HG03442 (cell line): Measurements from ENCODE around the gene ACTR2.
A peak's percentile ranks its signal among the peaks of the same experiment; 100 is the strongest.
"Not testable (repeated sequence)": the region's sequence is repeated elsewhere in the genome, so short reads cannot be mapped to it uniquely, and the experiment has no call there.

Source experiments
- ATAC-seq: cut with Tn5 transposase; IDR thresholded peaks from one replicate; pipeline ENCODE4 v1.9.1; 2021; ENCODE audit warnings: mild to moderate bottlenecking, moderate library complexity; ENCODE audit not compliant: unreplicated experiment

ACTR2 gene

DNA sequence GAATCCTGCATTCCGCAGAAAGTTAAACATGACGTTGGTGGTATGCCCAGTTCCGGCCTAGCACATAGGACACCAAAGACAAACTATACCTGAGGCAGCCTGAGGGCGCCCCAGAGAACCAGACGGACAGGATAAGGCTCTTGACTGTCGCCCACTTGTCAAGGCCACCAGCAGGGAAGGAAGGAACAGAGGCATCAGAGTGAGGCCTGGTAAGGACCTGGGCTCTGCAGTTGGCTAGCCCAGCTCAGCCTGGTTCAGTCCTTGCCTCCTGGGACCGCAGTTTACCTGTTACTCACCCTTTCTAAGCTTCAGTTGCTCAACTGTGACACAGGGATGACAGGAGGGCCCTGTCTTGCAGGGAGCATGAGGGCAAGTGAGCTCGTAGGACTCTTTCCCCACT lies 82.1 kb downstream of the ACTR2 start:
- no peak for ATAC-seq

DNA sequence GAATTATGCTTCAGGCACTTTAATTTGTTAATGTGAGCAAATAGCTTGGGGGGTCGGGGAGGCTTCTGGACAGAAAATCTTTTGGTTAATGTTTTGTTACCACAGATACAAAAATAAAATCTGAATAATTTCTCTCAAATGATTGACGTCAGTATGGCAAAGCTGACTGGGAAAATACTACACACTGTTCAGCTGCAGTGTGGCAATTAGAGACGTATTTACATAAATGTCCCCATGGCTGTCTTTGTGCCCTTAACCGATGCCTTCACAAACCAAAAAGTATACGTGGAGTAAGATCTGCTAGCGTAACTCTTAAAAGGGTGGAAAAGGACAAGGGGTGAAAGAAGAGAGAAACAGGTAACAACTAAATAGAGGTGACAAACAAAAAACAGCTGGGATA lies 83.4 kb downstream of the ACTR2 start:
- no peak for ATAC-seq

DNA sequence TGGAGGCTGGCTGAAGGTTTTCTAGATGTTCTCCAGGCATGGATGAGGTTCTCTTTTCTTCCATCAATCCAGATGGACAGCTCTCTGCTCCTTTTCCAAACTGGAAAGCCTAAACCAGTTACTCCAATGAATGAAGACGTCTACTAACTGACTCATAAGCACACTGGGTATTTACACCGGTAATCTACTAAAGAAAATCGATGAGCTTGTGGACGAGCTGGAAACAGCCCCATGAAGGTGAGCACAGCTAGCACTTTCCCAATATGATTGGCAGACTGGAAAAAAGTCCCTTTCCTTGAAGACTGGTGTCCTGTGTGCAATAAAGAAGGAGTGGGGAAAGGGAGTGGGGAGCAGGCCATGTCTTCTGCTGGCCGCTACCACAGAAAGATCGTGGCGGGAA lies 84.0 kb downstream of the ACTR2 start:
- no peak for ATAC-seq

DNA sequence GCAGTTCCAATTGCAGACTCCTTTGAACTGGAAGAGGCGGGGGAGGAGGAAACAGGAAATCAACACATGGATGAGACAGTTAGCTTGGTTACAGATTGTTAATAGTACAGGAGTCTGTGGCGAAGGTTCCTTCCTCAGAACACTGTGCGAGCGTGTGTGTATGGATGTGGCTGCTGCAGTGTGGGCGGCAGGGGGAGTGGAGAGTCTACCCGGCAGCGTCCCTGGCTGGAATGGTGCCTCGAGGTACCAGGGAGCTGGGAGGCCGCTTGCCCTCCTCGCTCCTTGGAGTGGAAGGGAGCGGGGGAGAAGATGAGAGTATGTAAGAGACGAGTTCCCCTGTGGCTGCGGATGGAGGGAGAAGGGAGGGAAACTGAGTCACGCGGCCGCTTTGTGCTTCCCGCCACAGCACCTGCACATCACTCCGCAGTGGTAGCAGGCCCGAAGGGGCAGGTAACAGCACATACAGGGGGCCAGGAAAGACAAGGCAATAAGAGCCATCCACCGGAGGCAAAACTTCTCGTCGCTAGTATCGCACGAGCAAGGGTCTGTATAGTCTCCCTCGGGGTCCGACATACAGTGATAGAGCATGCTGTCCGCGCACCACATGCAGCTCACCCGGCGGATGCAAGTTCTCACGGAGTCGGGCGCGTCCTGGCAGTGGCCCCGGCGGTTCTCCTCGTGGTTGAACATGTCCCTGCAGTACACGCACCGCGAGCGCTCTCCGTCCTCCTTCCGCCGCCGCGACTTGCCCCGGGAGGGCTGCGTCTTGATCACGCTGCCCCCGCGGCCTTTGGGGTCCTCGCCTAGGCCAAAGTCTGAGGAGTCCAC lies 85.7 kb downstream of the ACTR2 start:
- ATAC-seq, result no peak

DNA sequence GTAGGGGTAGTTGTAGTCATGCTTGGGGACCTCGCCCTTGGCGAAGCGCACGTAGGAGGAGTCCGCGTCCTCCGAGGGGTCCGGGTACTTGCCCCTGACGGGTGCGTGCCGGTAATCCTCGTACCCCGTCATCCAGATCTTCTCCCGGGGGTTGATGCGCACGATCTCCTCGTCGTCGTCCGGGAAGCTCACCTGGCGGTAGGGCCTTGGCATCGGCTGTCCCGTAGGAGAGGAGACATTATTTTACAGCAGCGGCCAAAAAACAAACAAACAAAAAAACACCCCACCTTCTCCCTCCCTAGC lies 86.3 kb downstream of the ACTR2 start:
- no peak for ATAC-seq

DNA sequence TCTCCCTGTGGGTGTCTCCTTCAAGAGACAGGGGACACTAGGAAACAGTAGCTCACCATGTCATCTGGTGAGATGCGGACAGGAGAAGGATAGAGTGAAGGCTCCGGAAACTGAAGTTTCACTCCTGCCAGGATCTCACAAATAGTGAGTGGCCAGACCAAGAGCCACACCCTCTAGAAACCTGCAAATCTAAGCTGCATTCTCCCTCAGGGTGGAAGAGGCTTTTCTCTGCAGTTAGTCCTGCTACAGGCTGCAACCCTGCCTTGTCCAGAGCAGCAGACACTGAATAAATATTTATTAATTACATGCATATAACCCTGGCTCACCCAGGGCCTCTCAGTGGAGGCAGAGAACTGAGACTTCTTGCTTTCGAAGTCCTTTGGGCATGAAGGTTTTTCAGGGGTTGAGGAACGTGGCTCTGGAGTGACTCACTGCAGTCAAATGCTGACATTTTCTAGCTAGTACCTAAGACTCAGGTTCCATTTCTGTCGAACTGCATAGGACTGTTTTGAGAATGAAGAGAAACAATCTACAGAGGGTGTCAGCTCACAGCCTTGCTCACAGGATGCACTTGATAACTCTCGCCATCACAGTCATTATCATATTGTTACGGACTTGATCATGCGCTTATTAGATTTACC lies 87.3 kb downstream of the ACTR2 start:
- ATAC-seq, result no peak

DNA sequence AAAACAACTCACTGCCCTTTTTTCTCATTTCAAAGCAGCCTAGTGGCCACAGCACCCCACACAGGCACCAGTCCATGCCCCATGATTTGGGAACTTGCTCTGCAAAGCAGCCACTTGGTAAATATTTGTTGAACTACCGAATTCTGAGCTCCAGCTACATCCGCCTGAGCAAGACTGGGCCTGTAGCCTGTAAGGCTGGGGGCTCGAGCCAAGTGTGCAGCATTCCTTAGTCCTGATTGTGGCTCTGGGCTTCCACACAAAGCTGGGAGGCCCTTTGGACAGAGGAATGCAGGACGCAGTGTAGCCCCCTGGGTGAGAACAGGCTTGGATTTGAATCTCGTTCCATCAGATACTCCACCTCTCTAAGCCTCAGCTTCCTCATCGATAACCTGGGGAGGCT lies 88.4 kb downstream of the ACTR2 start:
- no peak for ATAC-seq

DNA sequence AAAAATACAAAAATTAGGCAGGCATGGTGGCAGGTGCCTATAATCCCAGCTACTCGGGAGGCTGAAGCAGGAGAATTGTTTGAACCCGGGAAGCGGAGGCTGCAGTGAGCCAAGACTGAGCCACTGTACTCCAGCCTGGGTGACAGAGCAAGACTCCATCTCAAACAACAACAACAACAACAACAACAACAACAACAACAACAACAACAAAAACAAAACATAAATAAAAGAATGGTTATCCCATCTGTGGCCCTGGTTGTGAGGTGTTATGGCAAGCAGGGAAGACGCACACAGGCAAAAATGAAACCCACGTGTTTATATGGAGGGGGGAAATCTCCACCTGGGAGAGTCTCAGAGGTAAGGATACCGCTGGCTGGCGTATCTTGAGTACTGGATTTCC lies 89.7 kb downstream of the ACTR2 start:
- ATAC-seq, result not testable (repeated sequence)

DNA sequence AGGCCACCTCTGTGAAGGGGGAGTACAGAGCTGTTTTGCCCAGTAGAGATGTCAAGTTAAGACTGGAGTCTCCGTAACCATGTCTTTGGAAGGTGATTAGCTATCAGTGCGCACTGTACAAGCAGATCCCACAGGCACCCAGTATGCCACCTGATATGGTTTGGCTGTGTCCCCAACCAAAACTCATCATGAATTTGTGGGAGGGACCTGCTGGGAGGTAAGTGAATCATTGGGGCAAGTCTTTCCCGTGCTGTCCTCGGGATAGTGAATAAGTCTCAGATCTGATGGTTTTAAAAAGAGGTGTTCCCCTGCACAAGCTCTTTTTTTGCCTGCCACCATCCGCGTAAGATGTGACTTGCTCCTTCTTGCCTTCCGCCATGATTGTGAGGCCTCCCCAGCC lies 90.2 kb downstream of the ACTR2 start:
- ATAC-seq, result no peak

DNA sequence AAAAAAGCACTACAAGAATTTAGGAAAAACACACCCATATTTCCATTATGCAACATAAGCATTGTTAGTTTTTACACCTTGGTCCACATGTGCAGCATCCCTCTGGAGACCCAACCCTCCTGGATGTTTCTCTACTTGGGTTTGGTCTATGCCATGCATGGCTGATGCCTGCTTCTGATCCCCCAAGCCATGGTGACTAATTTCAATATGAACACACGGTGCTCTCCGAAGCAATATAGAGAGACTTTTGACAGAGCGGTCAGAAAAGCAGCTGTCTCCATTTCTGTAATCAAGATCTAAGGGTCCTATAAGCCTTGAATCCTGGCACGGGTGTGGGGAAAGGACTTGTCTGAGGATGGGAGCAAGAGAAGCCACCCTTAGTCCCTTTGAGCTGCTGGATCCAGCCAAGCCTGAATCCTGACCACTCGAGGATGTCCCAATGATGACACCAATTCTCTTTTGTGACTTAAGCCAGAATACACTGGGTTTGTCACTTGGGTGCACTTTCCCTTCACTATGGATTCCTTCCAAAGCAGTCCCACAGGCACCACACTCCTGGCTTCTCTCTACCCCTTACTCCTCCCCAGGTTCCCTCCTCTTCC lies 91.5 kb downstream of the ACTR2 start:
- ATAC-seq, result no peak

DNA sequence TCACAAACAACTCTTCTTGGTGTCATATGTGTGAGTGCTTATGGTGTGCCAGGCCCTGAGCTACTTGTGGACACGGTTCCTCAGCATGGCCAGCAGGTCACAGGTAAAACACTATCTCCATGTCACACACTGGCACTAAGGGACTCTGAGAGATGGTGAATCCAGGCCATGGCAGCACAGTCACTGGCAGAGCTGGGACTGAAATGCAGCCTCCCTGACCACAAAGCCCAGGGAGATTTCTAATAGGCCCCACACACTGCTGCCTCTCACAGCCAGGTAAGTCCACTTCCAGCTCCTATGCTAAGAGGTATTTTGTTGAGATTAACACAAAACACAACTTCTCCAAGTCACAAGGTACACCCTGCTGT lies 92.0 kb downstream of the ACTR2 start:
- ATAC-seq, result no peak

DNA sequence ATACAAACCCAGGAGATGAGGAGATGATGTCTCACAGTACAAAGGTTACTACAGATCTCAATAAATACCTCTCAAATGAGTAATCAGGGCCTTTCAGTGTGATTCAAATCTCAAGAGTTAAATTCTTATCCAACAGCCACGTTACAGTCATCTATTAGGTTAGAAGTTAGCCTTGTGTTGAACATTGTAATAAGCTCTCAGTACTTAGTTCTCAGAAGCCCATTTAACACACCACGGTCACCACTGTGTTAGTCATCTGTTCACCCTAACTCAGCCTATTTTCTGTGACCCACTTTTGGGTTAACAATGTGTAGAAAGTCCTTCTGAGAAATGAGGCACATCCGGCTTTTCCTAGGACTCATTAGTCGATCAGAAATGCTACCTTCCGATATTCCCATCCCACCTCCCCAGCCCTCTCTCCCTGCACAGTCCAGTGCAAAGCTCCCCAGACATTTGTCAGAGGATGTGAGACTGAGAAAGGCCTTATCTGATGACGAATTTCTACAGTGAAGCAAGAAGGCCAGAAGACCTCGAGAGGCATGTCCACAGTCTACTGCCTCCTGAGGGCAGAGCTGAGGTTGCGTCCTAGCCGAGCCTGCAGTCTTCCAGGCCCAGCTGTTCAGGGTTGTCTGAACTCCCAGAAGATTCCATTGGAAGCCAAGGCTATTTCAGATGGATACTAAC lies 92.6 kb downstream of the ACTR2 start:
- ATAC-seq, result peak; percentile 57
